PC-3 (cell line): ENCODE measurements around the gene BBS2. TPM values are rescaled to one million over a fixed set of nuclear protein-coding genes. Genes with fewer than 3 reads are reported as not detected.
"Not testable (repeated sequence)": the region's sequence is repeated elsewhere in the genome, so short reads cannot be mapped to it uniquely, and the experiment has no call there.

ENCODE experiments used
- ATAC-seq: fragments of 200-7000 bp; cut with Tn5 transposase; 2 replicates; pipeline ENCODE4 v1.9.1; 2020; ENCODE audit warnings: mild to moderate bottlenecking, moderate library complexity
- BruUV-seq: library from RNA; stranded (reverse); fragments of 400-500 nt; replicated peaks from 2 replicates; lab custom pipeline; 2021; lab: Mats Ljungman, UMichigan
- CTCF ChIA-PET: fragments of 300-600 bp; sonication (Branson Sonifier 250); formaldehyde crosslinking; loops from one replicate; lab custom pipeline; 2022; ENCODE audit warnings: antibody characterized with exemption; lab: Charles Lee
- POLR2A ChIA-PET: fragments of 300-600 bp; sonication (Branson Sonifier 250); formaldehyde crosslinking; loops from one replicate; lab custom pipeline; 2022; ENCODE audit warnings: antibody characterized with exemption; ENCODE audit not compliant: unreplicated experiment; lab: Charles Lee
- DNase-seq: peaks from one replicate; pipeline ENCODE4 v3.0.0-alpha.2; 2015
- H2AFZ ChIP-seq: fragments of 300-600 bp; sonication (generic); 2 replicates; pipeline ENCODE4 v1.6.0; 2016; ENCODE audit warnings: antibody characterized with exemption, low read length
- H3F3A ChIP-seq: fragments of 300-600 bp; sonication (generic); one replicate; pipeline ENCODE4 v1.6.0; 2017; ENCODE audit warnings: antibody characterized with exemption, low read length, control low read depth, mild to moderate bottlenecking; ENCODE audit not compliant: unreplicated experiment
- H3K27ac ChIP-seq: fragments of 300-600 bp; sonication (generic); 2 replicates; pipeline ENCODE4 v1.5.1; 2016; ENCODE audit warnings: mild to moderate bottlenecking, low read length
- H3K27me3 ChIP-seq: fragments of 300-600 bp; sonication (generic); 2 replicates; pipeline ENCODE4 v1.6.1; 2016; ENCODE audit warnings: low read length, mixed read lengths
- H3K36me3 ChIP-seq: fragments of 300-600 bp; sonication (generic); 2 replicates; pipeline ENCODE4 v1.6.1; 2016; ENCODE audit warnings: low read depth, mixed run types, low read length, mixed read lengths
- H3K4me1 ChIP-seq: fragments of 300-600 bp; sonication (generic); 2 replicates; pipeline ENCODE4 v1.5.1; 2016; ENCODE audit warnings: low read length; ENCODE audit not compliant: insufficient read depth
- H3K4me2 ChIP-seq: fragments of 300-600 bp; sonication (generic); 2 replicates; pipeline ENCODE4 v1.6.0; 2016; ENCODE audit warnings: low read length
- H3K4me3 ChIP-seq: fragments of 300-600 bp; sonication (generic); 2 replicates; pipeline ENCODE4 v1.5.1; 2016; ENCODE audit warnings: mild to moderate bottlenecking, low read length, mixed read lengths
- H3K79me2 ChIP-seq: fragments of 300-600 bp; sonication (generic); 2 replicates; pipeline ENCODE4 v1.6.1; 2017; ENCODE audit warnings: low read length, mixed read lengths
- H3K9ac ChIP-seq: fragments of 300-600 bp; sonication (generic); 2 replicates; pipeline ENCODE4 v1.6.0; 2016; ENCODE audit warnings: mild to moderate bottlenecking, low read length
- H3K9me2 ChIP-seq: fragments of 300-600 bp; sonication (generic); replicated peaks from 2 replicates; pipeline ENCODE4 v1.6.1; 2016; ENCODE audit warnings: mixed run types, low read length, mixed read lengths
- H3K9me3 ChIP-seq: fragments of 300-600 bp; sonication (generic); 2 replicates; pipeline ENCODE4 v1.6.1; 2016; ENCODE audit warnings: low read length, mixed read lengths
- H4K20me1 ChIP-seq: fragments of 300-600 bp; sonication (generic); 2 replicates; pipeline ENCODE4 v1.6.1; 2016; ENCODE audit warnings: low read length, mixed read lengths
- CTCF ChIP-seq: fragments of 300-600 bp; sonication (generic); conservative IDR thresholded peaks from 2 replicates; pipeline ENCODE4 v1.5.1; 2017; ENCODE audit warnings: antibody characterized with exemption, low read depth, mild to moderate bottlenecking, low read length
- EZH2 ChIP-seq: fragments of 300-600 bp; sonication (generic); IDR thresholded peaks from one replicate; pipeline ENCODE4 v1.6.1; 2017; ENCODE audit warnings: antibody characterized with exemption, mild to moderate bottlenecking, low read length; ENCODE audit not compliant: unreplicated experiment
- EZH2phosphoT487 ChIP-seq: fragments of 300-600 bp; sonication (generic); IDR thresholded peaks from 2 replicates; pipeline ENCODE4 v1.6.1; 2018; ENCODE audit warnings: mild to moderate bottlenecking, antibody characterized with exemption, low read length, borderline replicate concordance
- intact Hi-C: fragments of 100-400 bp; cut with micrococcal nuclease; formaldehyde crosslinking; loops from 2 replicates; pipeline ENCODE4 v1.9.0; 2023
- total RNA-seq: library from RNA; depleted of rRNA; stranded (reverse); fragments of >200 nt; gene quantifications from 2 replicates; pipeline ENCODE4 v1.2.3, GENCODE V29; 2014

BBS2 gene
- total RNA-seq, 1 experiment from 2014 or later = 19.2 TPM

GRCh38 chr16:56493815-56494214 is 26.0 kb downstream of the BBS2 start:
- BruUV-seq = no TSS peak
- Histone ChIP-seq H3K4me2 (no peak overlapping the region), H3K36me3 (peaks cover 4% of the 10 kb centered on the region; the same call in 1 of the 2 replicates), H2AFZ (no peak overlapping the region), H3K9me2 (no peaks in the 10 kb centered on the region), H3K4me3 (no peak overlapping the region), H4K20me1 (no peaks in the 10 kb centered on the region), H3K79me2 (no peaks in the 10 kb centered on the region), H3K9ac (no peak overlapping the region), H3K27ac (no peak overlapping the region), H3K9me3 (no peaks in the 10 kb centered on the region), H3K27me3 (no peaks in the 10 kb centered on the region), H3K4me1 (no peaks in the 10 kb centered on the region), H3F3A (no peaks in the 10 kb centered on the region)
- intact Hi-C loops = no loop called here
- no peak for TF ChIP-seq EZH2phosphoT487
- no peak for TF ChIP-seq CTCF
- no peak for TF ChIP-seq EZH2
- no peak for ATAC-seq
- no peak for DNase-seq
- POLR2A ChIA-PET = no interaction called here
- CTCF ChIA-PET = no interaction called here

- H3K9me3 ChIP-seq = no peaks in the 10 kb centered on the region
- intact Hi-C loops = no loop called here
- no peaks in the 10 kb centered on the region for H4K20me1 ChIP-seq
- H3K79me2 ChIP-seq = no peaks in the 10 kb centered on the region
- H3K9me2 ChIP-seq = no peaks in the 10 kb centered on the region
- TF ChIP-seq CTCF (no peak), EZH2phosphoT487 (no peak), EZH2 (no peak)
- no peaks in the 10 kb centered on the region for H3K4me1 ChIP-seq
- H3K27me3 ChIP-seq = no peaks in the 10 kb centered on the region
- no peaks in the 10 kb centered on the region for H3F3A ChIP-seq
- POLR2A ChIA-PET = no interaction called here
- H3K36me3 ChIP-seq = peaks cover 4% of the 10 kb centered on the region; the same call in 1 of the 2 replicates
- H3K9ac ChIP-seq = no peak overlapping the region
- CTCF ChIA-PET = no interaction called here
- no peak overlapping the region for H3K4me2 ChIP-seq
- DNase-seq (no peak), ATAC-seq (no peak)
- BruUV-seq = no TSS peak
- no peak overlapping the region for H3K4me3 ChIP-seq
- no peak overlapping the region for H2AFZ ChIP-seq
- H3K27ac ChIP-seq = no peak overlapping the region
These were observed 26.7 kb downstream of the BBS2 start for GRCh38 chr16:56493126-56493525.

- Histone ChIP-seq H3K9me2 (no peaks in the 10 kb centered on the region), H3K9me3 (no peaks in the 10 kb centered on the region), H3K9ac (no peak overlapping the region), H3K4me2 (no peak overlapping the region), H2AFZ (no peak overlapping the region), H3K27ac (no peak overlapping the region), H3K4me1 (no peaks in the 10 kb centered on the region), H3K4me3 (no peak overlapping the region), H4K20me1 (no peaks in the 10 kb centered on the region), H3K27me3 (no peaks in the 10 kb centered on the region), H3F3A (no peaks in the 10 kb centered on the region), H3K79me2 (no peaks in the 10 kb centered on the region), H3K36me3 (0 out of 2 replicates have a peak, but pooled peaks cover 2% of the 10 kb centered on the region)
- BruUV-seq = no TSS peak
- ChIA-PET POLR2A (no interaction called here), CTCF (no interaction called here)
- DNase-seq (no peak), ATAC-seq (no peak)
- TF ChIP-seq CTCF = no peak
- no peak for TF ChIP-seq EZH2phosphoT487
- TF ChIP-seq EZH2 = no peak
- intact Hi-C loops = no loop called here
These were observed 28.1 kb downstream of the BBS2 start for GRCh38 chr16:56491657-56492261.

- H3K9me3 ChIP-seq, H3K9me2 ChIP-seq, H3F3A ChIP-seq, H3K4me3 ChIP-seq, H3K9ac ChIP-seq, ATAC-seq, DNase-seq, H3K27ac ChIP-seq, CTCF ChIA-PET, H3K27me3 ChIP-seq, BruUV-seq, intact Hi-C loops, H3K4me1 ChIP-seq, H3K79me2 ChIP-seq, H4K20me1 ChIP-seq, H2AFZ ChIP-seq, H3K4me2 ChIP-seq, POLR2A ChIA-PET, H3K36me3 ChIP-seq: not testable (repeated sequence)
These were observed 31.0 kb downstream of the BBS2 start for GRCh38 chr16:56488868-56489267.
